MCF 10A (cell line): ENCODE results near the gene MPP7. TPM values are rescaled to one million over a fixed set of nuclear protein-coding genes. Genes with fewer than 3 reads are reported as not detected.

Experiments used
- BruUV-seq: library from RNA; stranded (reverse); fragments of 400-500 nt; replicated peaks from 2 replicates; lab custom pipeline; 2021; lab: Mats Ljungman, UMichigan
- CTCF ChIA-PET: fragments of 300-600 bp; sonication (Branson Sonifier 250); formaldehyde crosslinking; extraction: SDS; loops from one replicate; lab custom pipeline; 2021; ENCODE audit warnings: antibody characterized with exemption, inconsistent platforms; lab: Yijun Ruan, JAX
- POLR2A ChIA-PET: fragments of 300-600, 350-650 bp; sonication (Branson Sonifier 250); formaldehyde crosslinking; extraction: SDS; loops from one replicate; lab custom pipeline; 2020; ENCODE audit warnings: antibody characterized with exemption, inconsistent platforms; lab: Yijun Ruan, JAX
- DNase-seq: peaks from one replicate; pipeline ENCODE4 v3.0.0-alpha.2; 2018; ENCODE audit not compliant: unreplicated experiment
- H3K27ac Mint-ChIP-seq: one replicate; pipeline ENCODE4 v1.8.0; 2022; ENCODE audit warnings: mild to moderate bottlenecking, low read depth, mixed read lengths; ENCODE audit not compliant: unreplicated experiment
- H3K27me3 Mint-ChIP-seq: one replicate; pipeline ENCODE4 v1.8.0; 2022; ENCODE audit warnings: mixed read lengths; ENCODE audit not compliant: insufficient read depth, unreplicated experiment
- H3K36me3 Mint-ChIP-seq: one replicate; pipeline ENCODE4 v1.8.0; 2022; ENCODE audit warnings: mild to moderate bottlenecking, moderate library complexity, mixed read lengths; ENCODE audit not compliant: insufficient read depth, unreplicated experiment
- H3K4me1 Mint-ChIP-seq: one replicate; pipeline ENCODE4 v1.8.0; 2022; ENCODE audit warnings: mixed read lengths; ENCODE audit not compliant: insufficient read depth, unreplicated experiment
- H3K4me3 Mint-ChIP-seq: one replicate; pipeline ENCODE4 v1.8.0; 2022; ENCODE audit warnings: mild to moderate bottlenecking, moderate library complexity, mixed read lengths; ENCODE audit not compliant: unreplicated experiment
- H3K9me3 Mint-ChIP-seq: one replicate; pipeline ENCODE4 v1.8.0; 2022; ENCODE audit warnings: mixed read lengths; ENCODE audit not compliant: unreplicated experiment
- intact Hi-C: fragments of 100-400 bp; cut with micrococcal nuclease; formaldehyde crosslinking; loops from 2 replicates; pipeline ENCODE4 v1.14.1; 2022
- total RNA-seq: library from RNA; stranded (reverse); gene quantifications from 2 replicates; pipeline ENCODE4 v1.2.3, GENCODE V29; 2022
- TF ChIP-seq, protein P1 (sequence below): fragments of 200-600 bp; IDR thresholded peaks from one replicate; pipeline ENCODE4 v1.8.0; 2022; ENCODE audit warnings: antibody characterized with exemption, mild to moderate bottlenecking; ENCODE audit not compliant: unreplicated experiment

Gene MPP7
- total RNA-seq, 1 experiment from 2014 or later, result 5.4 TPM

DNA sequence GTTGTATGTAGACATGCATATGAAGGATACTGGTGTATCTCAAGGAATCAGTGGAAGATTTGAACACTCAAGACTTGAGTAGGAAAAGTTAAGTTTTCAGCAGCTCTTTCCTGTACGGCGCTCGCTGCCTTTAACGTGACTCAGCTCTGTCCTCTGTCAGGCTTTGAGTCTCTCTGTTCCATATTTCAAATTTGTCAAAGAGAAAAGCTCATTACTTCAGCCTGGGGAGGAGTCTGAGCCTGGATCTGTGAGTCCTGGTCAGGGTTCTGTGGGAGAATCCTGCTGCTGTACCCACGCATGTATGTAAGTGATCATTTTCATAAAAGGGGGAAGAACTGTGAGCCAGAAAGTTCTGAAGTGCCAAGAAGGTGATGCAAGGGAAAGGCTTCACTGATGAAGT, 13.8 kb upstream of the MPP7 start:
- no peaks in the 10 kb centered on the region for H3K36me3 Mint-ChIP-seq
- no peak overlapping the region for H3K4me3 Mint-ChIP-seq
- no peaks in the 10 kb centered on the region for H3K27me3 Mint-ChIP-seq
- no peak overlapping the region for H3K27ac Mint-ChIP-seq
- peaks cover 6% of the 10 kb centered on the region for H3K9me3 Mint-ChIP-seq
- H3K4me1 Mint-ChIP-seq, result peaks cover 5% of the 10 kb centered on the region
- BruUV-seq, result no TSS peak
- TF ChIP-seq, protein P1, sequence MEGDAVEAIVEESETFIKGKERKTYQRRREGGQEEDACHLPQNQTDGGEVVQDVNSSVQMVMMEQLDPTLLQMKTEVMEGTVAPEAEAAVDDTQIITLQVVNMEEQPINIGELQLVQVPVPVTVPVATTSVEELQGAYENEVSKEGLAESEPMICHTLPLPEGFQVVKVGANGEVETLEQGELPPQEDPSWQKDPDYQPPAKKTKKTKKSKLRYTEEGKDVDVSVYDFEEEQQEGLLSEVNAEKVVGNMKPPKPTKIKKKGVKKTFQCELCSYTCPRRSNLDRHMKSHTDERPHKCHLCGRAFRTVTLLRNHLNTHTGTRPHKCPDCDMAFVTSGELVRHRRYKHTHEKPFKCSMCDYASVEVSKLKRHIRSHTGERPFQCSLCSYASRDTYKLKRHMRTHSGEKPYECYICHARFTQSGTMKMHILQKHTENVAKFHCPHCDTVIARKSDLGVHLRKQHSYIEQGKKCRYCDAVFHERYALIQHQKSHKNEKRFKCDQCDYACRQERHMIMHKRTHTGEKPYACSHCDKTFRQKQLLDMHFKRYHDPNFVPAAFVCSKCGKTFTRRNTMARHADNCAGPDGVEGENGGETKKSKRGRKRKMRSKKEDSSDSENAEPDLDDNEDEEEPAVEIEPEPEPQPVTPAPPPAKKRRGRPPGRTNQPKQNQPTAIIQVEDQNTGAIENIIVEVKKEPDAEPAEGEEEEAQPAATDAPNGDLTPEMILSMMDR, result no peak
- DNase-seq, result no peak
- intact Hi-C loops, result no loop called here
- ChIA-PET CTCF (interaction anchor here (0.6 to 1.2 kb wide), 3 partner anchors 11 to 65 kb away, joined by 3 to 4 read pairs (median 3); no protein-coding TSS in a partner anchor), POLR2A (no interaction called here)

DNA sequence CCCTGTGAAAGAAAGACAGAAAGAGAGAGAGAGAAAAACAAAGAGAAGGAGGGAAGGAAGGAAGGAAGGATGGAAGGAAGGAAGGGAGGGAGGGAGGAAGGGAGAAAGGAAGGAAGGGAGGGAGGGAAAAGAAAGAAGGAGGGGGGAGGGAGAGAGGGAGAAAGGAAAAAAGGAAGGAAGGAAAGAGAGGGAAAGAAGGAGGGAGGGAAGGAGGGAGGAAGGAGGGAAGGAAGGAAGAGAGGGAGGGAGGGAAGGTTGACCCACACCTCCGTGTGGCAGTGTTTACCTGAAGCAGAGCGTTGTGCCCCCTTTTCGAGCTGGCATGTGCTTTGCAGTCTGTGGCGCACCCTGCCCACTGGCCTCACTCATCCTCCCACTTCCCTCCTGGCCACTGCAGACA, 12.3 kb upstream of the MPP7 start:
- ChIA-PET POLR2A (interaction anchor here (1.3 kb wide), 1 partner anchor 12 kb away, joined by 7 read pairs; no protein-coding TSS in a partner anchor), CTCF (interaction anchor here (1.8 kb wide), 1 partner anchor 12 kb away, joined by 5 read pairs; no protein-coding TSS in a partner anchor)
- no TSS peak for BruUV-seq
- no peak overlapping the region for H3K4me3 Mint-ChIP-seq
- H3K27ac Mint-ChIP-seq, result no peak overlapping the region
- intact Hi-C loops, result no loop called here
- peaks cover 6% of the 10 kb centered on the region for H3K9me3 Mint-ChIP-seq
- H3K4me1 Mint-ChIP-seq, result peaks cover 5% of the 10 kb centered on the region
- no peaks in the 10 kb centered on the region for H3K36me3 Mint-ChIP-seq
- TF ChIP-seq, protein P1, result no peak
- DNase-seq, result no peak
- no peaks in the 10 kb centered on the region for H3K27me3 Mint-ChIP-seq

DNA sequence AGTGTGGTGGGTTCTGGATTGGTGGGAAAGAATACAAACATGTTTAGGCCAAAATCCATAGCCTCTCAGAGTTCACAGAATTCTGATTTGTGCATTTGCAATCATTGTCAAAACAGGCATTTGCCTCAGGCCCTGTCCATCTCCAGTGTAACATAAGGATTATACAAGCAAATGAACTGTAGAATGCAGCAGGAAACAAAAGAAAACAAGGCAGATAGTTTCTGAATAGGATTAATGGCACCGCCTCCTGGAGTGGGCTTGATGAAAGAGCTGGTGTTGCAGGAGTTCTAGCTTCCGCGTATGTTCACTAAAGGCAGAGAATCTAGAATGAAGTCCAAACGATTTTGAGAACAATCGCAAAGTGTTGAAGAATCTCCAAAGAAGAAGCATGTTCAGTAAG, 11.3 kb upstream of the MPP7 start:
- Mint-ChIP-seq H3K36me3 (no peaks in the 10 kb centered on the region), H3K27ac (no peak overlapping the region), H3K4me3 (no peak overlapping the region), H3K27me3 (peaks cover 3% of the 10 kb centered on the region), H3K9me3 (peaks cover 6% of the 10 kb centered on the region), H3K4me1 (peaks cover 5% of the 10 kb centered on the region)
- CTCF ChIA-PET, result interaction anchor here (0.9 kb wide), 1 partner anchor 79 kb away, joined by 3 read pairs; no protein-coding TSS in a partner anchor
- DNase-seq, result no peak
- POLR2A ChIA-PET, result no interaction called here
- intact Hi-C loops, result no loop called here
- no TSS peak for BruUV-seq
- TF ChIP-seq, protein P1, result no peak

DNA sequence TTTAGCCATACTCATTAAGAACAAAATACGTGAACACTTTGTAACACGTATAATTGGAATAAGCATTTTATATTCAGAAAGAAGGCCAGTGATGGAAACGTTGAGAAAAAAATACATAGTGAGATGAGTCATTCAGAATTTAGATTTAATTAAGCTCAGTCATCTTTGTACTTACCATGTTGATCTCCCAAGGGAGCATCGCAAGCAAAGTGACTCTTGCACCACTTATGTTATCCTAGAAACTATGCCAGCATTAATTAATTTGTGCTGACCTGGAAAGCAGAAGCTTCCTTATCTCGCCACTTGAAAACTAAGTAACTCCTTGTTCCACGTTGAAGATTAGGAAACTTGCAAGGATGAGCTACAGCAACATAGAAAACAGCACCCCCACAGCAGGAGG, 9.7 kb upstream of the MPP7 start:
- intact Hi-C loops, result no loop called here
- no peak for DNase-seq
- Mint-ChIP-seq H3K9me3 (peaks cover 6% of the 10 kb centered on the region), H3K27me3 (peaks cover 20% of the 10 kb centered on the region), H3K27ac (no peak overlapping the region), H3K4me3 (no peak overlapping the region), H3K4me1 (no peaks in the 10 kb centered on the region), H3K36me3 (no peaks in the 10 kb centered on the region)
- POLR2A ChIA-PET, result interaction anchor here (0.8 to 1.2 kb wide), 2 partner anchors 9 to 22 kb away, joined by 3 to 7 read pairs; partner anchors contain the start of gene MPP7
- CTCF ChIA-PET, result interaction anchor here (0.9 kb wide), 1 partner anchor 8 kb away, joined by 4 read pairs; no protein-coding TSS in a partner anchor
- TF ChIP-seq, protein P1, result no peak
- BruUV-seq, result no TSS peak
